ENCODE data around the gene TENT4A. TPM values are rescaled to one million over a fixed set of nuclear protein-coding genes. Genes with fewer than 3 reads are reported as not detected.

TENT4A gene
- total and polyA plus RNA-seq, 2 of the 4 experiments (the other 2 are of a cell fraction), result 5.9 to 17.2 TPM

GRCh38 chr5:6673031-6673430 is 40.2 kb upstream of the TENT4A start:
- POLR2A ChIA-PET (ENCODE audit: unreplicated experiment), result no interaction called here

More at GRCh38 chr5:6673031-6673430, 40.2 kb upstream of the TENT4A start:
- dilution Hi-C loops (cut with HindIII; ENCODE audit: low sequenced_read_pairs, unreplicated experiment) (no loop called here), in situ Hi-C loops (cut with MboI; ENCODE audit: low sequenced_read_pairs) (no loop called here), intact Hi-C loops (cut with micrococcal nuclease) (no loop called here)
- no peak overlapping the region for H3K9ac ChIP-seq (ENCODE audit: low read depth, low read length)
- TF ChIP-seq POLR2A (IDR thresholded peaks at IDR 0.05; ENCODE audit: low read depth, low read length), result no peak
- TF ChIP-seq, protein P1, sequence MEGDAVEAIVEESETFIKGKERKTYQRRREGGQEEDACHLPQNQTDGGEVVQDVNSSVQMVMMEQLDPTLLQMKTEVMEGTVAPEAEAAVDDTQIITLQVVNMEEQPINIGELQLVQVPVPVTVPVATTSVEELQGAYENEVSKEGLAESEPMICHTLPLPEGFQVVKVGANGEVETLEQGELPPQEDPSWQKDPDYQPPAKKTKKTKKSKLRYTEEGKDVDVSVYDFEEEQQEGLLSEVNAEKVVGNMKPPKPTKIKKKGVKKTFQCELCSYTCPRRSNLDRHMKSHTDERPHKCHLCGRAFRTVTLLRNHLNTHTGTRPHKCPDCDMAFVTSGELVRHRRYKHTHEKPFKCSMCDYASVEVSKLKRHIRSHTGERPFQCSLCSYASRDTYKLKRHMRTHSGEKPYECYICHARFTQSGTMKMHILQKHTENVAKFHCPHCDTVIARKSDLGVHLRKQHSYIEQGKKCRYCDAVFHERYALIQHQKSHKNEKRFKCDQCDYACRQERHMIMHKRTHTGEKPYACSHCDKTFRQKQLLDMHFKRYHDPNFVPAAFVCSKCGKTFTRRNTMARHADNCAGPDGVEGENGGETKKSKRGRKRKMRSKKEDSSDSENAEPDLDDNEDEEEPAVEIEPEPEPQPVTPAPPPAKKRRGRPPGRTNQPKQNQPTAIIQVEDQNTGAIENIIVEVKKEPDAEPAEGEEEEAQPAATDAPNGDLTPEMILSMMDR (conservative IDR thresholded peaks at IDR 0.05; ENCODE audit: low read depth, low read length), result no peak
- TF ChIP-seq SMC3 (IDR thresholded peaks at IDR 0.05; ENCODE audit: low read depth, low read length), result no peak
- TF ChIP-seq RCOR1 (IDR thresholded peaks at IDR 0.05; ENCODE audit: insufficient replicate concordance, low read length), result no peak
- no peak for TF ChIP-seq CEBPB (IDR thresholded peaks at IDR 0.05; ENCODE audit: low read depth, low read length)
- no peak for TF ChIP-seq MAZ (IDR thresholded peaks at IDR 0.05; ENCODE audit: borderline replicate concordance, low read depth, low read length)
- no peak for TF ChIP-seq FOS (IDR thresholded peaks at IDR 0.05; ENCODE audit: low read depth, low read length)
- no peak for TF ChIP-seq RFX5 (IDR thresholded peaks at IDR 0.05; ENCODE audit: low read depth, low read length)
- TF ChIP-seq, protein P2, sequence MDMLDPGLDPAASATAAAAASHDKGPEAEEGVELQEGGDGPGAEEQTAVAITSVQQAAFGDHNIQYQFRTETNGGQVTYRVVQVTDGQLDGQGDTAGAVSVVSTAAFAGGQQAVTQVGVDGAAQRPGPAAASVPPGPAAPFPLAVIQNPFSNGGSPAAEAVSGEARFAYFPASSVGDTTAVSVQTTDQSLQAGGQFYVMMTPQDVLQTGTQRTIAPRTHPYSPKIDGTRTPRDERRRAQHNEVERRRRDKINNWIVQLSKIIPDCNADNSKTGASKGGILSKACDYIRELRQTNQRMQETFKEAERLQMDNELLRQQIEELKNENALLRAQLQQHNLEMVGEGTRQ (IDR thresholded peaks at IDR 0.05; ENCODE audit: low read depth, low read length), result no peak
- no peak for TF ChIP-seq ELK1 (IDR thresholded peaks at IDR 0.05; ENCODE audit: borderline replicate concordance, low read depth, low read length)
- no peak for TF ChIP-seq BHLHE40 (IDR thresholded peaks at IDR 0.05; ENCODE audit: low read depth, low read length)
- no peak for TF ChIP-seq CHD1 (IDR thresholded peaks at IDR 0.05; ENCODE audit: low read depth, low read length)
- no peak for TF ChIP-seq MXI1 (IDR thresholded peaks at IDR 0.05; ENCODE audit: borderline replicate concordance, low read depth, low read length)
- TF ChIP-seq MAFK (IDR thresholded peaks at IDR 0.05; ENCODE audit: low read depth, low read length), result no peak
- TF ChIP-seq NFE2L2 (IDR thresholded peaks at IDR 0.05; ENCODE audit: low read depth, low read length), result no peak
- TF ChIP-seq RAD21 (IDR thresholded peaks at IDR 0.05; ENCODE audit: low read length), result no peak
- no peak overlapping the region for H3K27ac ChIP-seq (ENCODE audit: insufficient read depth, low read length)
- H3K36me3 ChIP-seq (ENCODE audit: control insufficient read depth, insufficient read depth, low read length), result peaks cover 5% of the 10 kb centered on the region
- H3K4me2 ChIP-seq (ENCODE audit: low read depth, low read length), result no peak overlapping the region
- H2BK120ac ChIP-seq (ENCODE audit: low read depth, low read length), result no peak overlapping the region
- H3K14ac ChIP-seq (replicated peaks; ENCODE audit: low read depth, low read length), result no peak overlapping the region
- H2AK9ac ChIP-seq (replicated peaks; ENCODE audit: low read depth, low read length, poor library complexity), result no peak overlapping the region
- no peak for ATAC-seq (ENCODE audit: low read depth)
- no peaks in the 10 kb centered on the region for H3K9me3 ChIP-seq (ENCODE audit: control insufficient read depth, insufficient read depth, low read length)
- no peak overlapping the region for H3K18ac ChIP-seq (ENCODE audit: low read depth, low read length)
- DNase-seq, result no peak
- H3K56ac ChIP-seq (ENCODE audit: extremely low read depth, insufficient read depth, low read length), result no peak overlapping the region
- no peak overlapping the region for H2BK5ac ChIP-seq (ENCODE audit: low read depth, low read length, poor library complexity, severe bottlenecking)
- no peak overlapping the region for H2BK15ac ChIP-seq (ENCODE audit: low read depth, low read length)
- H2AK5ac ChIP-seq (ENCODE audit: low read depth, low read length), result no peak overlapping the region
- WGBS, 2 experiments (ENCODE audit: extremely low coverage in 2 of 2, insufficient read length in 1 of 2), result no CpG with 5 or more reads among the region's 5 CpGs
- H3K9me1 ChIP-seq (ENCODE audit: insufficient read depth, low read length), result no peaks in the 10 kb centered on the region
- no peaks in the 10 kb centered on the region for H4K20me1 ChIP-seq (ENCODE audit: insufficient read depth, low read length)
- CTCF ChIA-PET, result no interaction called here
- H2BK20ac ChIP-seq (ENCODE audit: low read depth, low read length), result no peak overlapping the region
- no peaks in the 10 kb centered on the region for H3K27me3 ChIP-seq (ENCODE audit: control insufficient read depth, insufficient read depth, low read length)
- no peak overlapping the region for H4K5ac ChIP-seq (ENCODE audit: low read depth, low read length)
- no peaks in the 10 kb centered on the region for H3K79me1 ChIP-seq (ENCODE audit: low read depth in 1 of 2, low read length in 2 of 2)
- no peak overlapping the region for H4K91ac ChIP-seq (ENCODE audit: insufficient read depth, low read depth, low read length)
- H3K4me3 ChIP-seq (ENCODE audit: insufficient read depth, low read depth, low read length), result no peak overlapping the region
- no TSS peak for BruUV-seq (replicated peaks)
- H4K8ac ChIP-seq (ENCODE audit: low read depth in 2 of 2, low read length in 2 of 2), result no peak overlapping the region
- H2AFZ ChIP-seq (replicated peaks; ENCODE audit: low read length, poor library complexity), result no peak overlapping the region
- no peak overlapping the region for H3K4ac ChIP-seq (ENCODE audit: low read depth, low read length)
- no peaks in the 10 kb centered on the region; the same call in 1 of the 2 replicates for H3K4me1 ChIP-seq (ENCODE audit: control insufficient read depth, insufficient read depth, low read length)
- H3K23ac ChIP-seq (ENCODE audit: low read depth, low read length), result no peak overlapping the region
